ENCODE results near the gene PODN. TPM values are rescaled to one million over a fixed set of nuclear protein-coding genes. Genes with fewer than 3 reads are reported as not detected.

The PODN gene
- total RNA-seq, 1 experiment from 2014 or later, result not detected

DNA sequence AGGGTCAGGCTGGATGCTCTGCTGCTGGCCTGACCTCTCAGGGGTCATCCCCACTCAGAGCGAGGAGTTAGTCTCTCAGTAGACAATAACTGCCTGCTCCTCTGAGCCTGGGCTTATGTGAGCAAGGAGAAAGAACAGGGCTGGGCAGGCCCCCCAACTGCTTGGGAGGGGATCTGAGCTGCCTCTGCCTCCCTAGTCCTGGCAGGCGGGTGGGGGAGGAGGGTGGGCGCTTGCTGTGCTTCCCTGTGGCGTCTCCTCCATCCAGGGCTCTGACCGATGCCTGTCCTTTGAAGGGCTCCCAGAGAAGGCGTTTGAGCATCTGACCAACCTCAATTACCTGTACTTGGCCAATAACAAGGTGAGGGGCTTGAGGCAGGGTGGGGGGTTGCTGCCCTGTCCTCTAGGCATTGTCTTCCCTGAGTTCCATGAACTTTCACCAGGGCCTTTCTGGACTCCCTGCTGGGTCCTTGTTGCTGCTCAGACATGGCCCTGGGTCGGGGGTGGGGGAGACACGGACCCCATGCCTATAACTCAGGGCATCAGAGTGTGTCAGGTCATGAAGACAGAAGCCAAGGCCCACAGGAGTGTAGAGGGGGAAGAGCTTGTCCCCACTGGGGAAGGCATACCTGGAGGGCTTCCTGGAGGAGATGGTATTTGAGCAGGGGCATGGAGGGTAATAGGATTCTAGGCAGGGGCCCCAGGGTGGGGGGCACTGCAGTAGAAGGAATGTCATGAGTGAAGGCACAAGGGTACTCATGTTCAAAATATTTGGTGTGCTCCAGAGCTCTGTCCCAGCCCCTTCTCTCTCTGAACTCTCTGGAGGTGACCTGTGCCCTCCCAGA lies 12.5 kb downstream of the PODN start:
- no peak for DNase-seq (ENCODE audit: low spot score)

DNA sequence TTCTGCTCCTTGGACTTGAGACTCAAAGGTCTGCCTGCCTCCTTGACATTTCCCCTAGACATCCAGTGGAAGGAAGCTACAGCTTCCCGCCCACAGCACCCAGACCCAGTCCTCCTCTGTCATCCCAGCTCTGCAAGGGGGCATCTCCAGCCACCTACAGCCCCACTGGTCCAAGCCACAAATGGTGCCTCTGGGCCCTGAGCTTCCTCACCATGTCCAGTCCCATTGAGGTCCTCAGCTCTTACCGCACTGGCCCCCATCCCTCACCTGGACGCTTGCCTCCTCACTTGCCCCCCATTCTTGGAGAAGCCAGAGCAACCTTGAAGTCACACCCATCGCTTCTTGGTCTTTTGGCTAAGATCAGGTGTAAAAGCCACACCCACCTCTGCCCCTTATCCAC lies 13.2 kb downstream of the PODN start:
- DNase-seq (ENCODE audit: low spot score), result no peak

- no peak for DNase-seq (ENCODE audit: low spot score)
Measured at GRCh38 chr1:53075761-53076163, 13.7 kb downstream of the PODN start.

DNA sequence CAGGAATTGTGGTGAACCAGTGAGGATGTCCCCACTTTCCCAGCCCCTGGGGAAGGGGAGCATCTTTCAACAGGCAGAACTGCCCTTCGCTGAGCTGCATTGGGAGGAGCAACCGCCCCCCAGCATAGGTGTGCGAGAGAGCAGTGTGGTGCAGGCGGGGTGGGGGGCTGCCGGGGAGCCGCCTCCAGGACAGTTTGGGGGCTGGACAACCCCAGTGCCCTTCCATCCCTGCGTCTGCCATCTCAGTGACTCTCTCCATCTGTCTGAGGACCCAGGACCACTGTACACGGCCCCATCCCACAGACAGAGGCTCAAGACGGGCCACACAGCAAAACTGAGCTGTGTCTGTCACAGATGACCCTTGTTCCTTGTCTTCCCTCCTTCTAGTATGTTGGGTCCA lies 14.2 kb downstream of the PODN start:
- no peak for DNase-seq (ENCODE audit: low spot score)

DNA sequence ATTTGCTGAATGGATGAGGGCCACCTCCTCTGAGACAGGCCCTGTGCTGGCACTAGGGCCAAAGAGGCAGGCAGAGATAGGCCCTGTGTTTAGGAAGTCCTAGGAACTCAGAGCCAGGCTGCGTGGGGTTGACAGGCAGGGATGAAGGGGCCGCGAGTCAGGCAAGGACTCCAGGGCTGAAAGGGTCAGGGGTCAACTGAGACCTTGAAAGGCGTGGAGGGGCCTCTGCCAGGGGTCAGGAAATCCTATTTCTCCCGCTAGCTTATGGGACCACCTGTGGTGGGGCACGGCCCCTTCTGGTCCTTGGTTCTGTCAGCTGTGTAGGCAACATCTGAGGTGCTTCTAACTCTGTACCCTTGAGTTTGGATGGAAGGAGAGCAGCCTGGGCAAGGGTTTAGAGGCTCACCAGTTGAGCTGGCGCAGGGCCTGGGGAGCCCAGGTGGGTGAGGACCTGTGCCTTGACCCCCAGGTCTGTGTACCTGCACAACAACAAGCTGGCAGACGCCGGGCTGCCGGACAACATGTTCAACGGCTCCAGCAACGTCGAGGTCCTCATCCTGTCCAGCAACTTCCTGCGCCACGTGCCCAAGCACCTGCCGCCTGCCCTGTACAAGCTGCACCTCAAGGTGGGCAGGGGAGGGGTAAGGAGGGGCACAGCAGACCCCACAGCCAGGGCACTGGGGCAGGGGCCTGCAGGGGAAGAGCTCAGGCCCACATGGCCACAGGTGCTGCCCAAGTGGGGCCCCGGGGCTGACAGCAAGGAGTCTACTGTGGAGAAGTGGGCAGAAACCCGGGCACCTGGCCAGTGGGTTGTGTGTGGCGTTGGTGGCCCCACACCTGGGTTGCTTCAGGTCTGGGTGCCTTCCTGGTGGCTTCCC lies 14.9 kb downstream of the PODN start:
- no peak for DNase-seq (ENCODE audit: low spot score)

DNA sequence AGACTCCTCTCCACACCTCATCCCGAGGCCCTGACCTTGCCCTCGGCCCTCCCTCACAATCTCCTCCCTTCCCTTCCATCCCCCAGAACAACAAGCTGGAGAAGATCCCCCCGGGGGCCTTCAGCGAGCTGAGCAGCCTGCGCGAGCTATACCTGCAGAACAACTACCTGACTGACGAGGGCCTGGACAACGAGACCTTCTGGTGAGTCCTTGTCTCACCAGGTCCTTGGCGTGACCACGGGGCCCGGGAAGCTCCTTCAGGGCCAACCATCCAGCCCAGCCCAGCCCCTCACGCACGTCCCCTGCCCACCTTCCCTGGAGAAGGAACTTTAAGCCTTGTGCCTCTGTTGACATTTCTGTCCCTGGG lies 15.6 kb downstream of the PODN start:
- no peak for DNase-seq (ENCODE audit: low spot score)

DNA sequence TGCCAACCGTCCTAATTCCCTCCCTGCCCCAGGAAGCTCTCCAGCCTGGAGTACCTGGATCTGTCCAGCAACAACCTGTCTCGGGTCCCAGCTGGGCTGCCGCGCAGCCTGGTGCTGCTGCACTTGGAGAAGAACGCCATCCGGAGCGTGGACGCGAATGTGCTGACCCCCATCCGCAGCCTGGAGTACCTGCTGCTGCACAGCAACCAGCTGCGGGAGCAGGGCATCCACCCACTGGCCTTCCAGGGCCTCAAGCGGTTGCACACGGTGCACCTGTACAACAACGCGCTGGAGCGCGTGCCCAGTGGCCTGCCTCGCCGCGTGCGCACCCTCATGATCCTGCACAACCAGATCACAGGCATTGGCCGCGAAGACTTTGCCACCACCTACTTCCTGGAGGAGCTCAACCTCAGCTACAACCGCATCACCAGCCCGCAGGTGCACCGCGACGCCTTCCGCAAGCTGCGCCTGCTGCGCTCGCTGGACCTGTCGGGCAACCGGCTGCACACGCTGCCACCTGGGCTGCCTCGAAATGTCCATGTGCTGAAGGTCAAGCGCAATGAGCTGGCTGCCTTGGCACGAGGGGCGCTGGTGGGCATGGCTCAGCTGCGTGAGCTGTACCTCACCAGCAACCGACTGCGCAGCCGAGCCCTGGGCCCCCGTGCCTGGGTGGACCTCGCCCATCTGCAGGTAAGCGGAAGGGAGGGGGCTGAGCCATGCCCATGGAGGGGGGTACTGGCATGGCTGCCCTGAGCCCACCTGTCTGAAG lies 16.5 kb downstream of the PODN start:
- DNase-seq (ENCODE audit: low spot score), result no peak

DNA sequence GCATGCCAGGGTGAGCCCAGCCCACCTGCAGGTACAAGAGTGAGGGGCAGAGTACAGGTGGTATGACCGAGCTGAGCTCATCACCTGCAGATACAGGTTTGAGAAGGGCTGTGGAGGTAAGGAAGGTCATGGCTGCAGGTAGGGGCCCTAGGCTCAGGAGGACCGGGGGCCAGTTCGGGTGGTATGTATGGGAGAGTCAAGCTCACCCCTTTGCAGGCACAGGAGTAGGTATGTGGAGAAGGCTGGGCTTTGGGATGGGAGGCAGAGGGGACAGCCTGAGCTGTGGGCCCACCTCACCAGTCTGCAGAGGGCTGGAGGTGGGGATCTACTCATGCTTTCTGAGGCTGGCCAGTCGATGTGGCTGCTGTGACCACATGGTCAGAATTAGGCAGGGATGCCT lies 17.2 kb downstream of the PODN start:
- no peak for DNase-seq (ENCODE audit: low spot score)

DNA sequence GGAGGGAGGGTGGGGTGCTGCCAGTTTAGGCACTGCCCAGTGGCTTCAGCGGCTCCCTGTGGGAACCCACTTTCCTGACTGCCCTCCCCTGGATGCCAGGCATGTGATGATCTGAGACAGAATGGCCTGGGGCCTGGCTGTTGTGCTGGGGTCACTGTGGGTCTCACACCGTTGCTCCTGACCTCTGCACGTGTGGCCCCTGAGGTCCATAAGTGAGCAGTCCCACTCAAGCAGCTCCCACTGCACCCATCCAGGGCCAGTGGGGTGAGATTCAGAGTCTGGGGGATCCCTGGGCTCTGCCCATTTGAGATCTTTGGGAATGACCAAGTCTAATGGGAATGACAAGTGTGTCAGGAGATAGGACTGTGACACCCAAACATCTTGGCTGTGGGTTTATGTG lies 18.0 kb downstream of the PODN start:
- DNase-seq (ENCODE audit: low spot score), result no peak

- DNase-seq (ENCODE audit: low spot score), result no peak
Measured at GRCh38 chr1:53080769-53081168, 18.8 kb downstream of the PODN start.

GRCh38 chr1:53081384-53082066 lies 19.5 kb downstream of the PODN start:
- DNase-seq (ENCODE audit: low spot score), result no peak

- DNase-seq (ENCODE audit: low spot score), result no peak
Measured at GRCh38 chr1:53082826-53083455, 20.9 kb downstream of the PODN start.

- DNase-seq (ENCODE audit: low spot score), result no peak
Measured at GRCh38 chr1:53083636-53084588, 21.9 kb downstream of the PODN start.

GRCh38 chr1:53084589-53084971 lies 22.6 kb downstream of the PODN start:
- no peak for DNase-seq (ENCODE audit: low spot score)

DNA sequence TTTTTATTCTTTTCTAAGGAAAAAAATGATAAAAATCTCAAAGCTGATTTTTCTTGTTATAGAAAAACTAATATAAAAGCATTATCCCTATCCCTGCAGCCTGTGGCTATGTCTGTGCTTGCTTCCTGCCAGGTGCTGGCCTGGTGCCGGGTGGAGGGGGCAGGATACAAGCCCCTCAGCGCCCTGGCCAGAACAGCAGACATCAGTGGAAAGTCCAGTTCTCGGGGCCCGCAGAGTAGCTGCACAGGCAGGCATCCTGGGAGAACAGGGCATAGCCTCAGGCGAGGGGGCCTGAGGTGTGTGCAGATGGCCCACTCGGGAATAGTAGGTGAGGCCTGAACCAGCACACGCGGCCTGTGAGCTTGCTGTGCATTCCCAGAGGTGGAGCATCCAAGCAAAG lies 23.4 kb downstream of the PODN start:
- DNase-seq (ENCODE audit: low spot score), result no peak

- DNase-seq (ENCODE audit: low spot score), result no peak
Measured at GRCh38 chr1:53086491-53087070, 24.6 kb downstream of the PODN start.

- DNase-seq (ENCODE audit: low spot score), result no peak
Measured at GRCh38 chr1:53087332-53088285, 25.6 kb downstream of the PODN start.

DNA sequence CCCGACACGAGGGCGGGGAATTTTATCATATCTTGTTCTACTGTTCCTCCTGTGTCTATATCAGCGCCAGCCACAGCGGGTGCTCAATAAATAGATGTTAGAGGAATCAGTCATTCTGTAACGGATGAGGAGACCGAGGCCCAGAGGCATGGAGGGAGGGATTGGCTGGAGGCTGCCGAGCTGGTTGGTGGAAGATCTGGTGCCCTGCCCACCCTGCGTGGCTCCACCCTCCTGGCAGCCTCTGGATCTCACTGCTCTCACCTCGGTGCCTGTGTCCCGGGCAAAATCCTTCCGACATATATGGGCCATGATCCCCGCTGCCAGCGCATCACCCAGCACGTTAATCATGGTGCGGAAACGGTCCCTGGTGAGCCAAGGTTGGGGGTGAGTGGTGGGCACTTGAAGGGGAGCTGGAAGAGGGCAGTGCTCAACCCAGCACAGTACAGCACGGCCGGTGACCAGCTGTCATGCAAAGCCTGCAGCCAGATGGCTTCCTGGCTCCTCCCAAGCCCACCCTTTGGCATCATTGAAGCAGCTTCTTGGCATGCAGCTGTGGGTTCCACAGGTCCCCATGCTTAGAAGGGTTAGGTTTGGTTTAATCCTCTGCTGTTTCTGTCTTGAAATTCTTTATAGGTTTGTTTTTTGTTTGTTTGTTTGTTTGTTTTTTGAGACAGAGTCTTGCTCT lies 26.7 kb downstream of the PODN start:
- DNase-seq (ENCODE audit: low spot score), result no peak

All from A172 (cell line).